ENCODE data around the gene PRXL2B.
"Not testable (repeated sequence)": the region's sequence is repeated elsewhere in the genome, so short reads cannot be mapped to it uniquely, and the experiment has no call there.

Gene PRXL2B

GRCh38 chr1:2550309-2550861 lies 36.2 kb upstream of the PRXL2B start:
- DNase-seq (ENCODE audit: low read depth), result not testable (repeated sequence)

- DNase-seq (ENCODE audit: low read depth), result not testable (repeated sequence)
Observed at GRCh38 chr1:2551544-2551943, 35.0 kb upstream of the PRXL2B start.

GRCh38 chr1:2552189-2552588 lies 34.4 kb upstream of the PRXL2B start:
- no peak for DNase-seq (ENCODE audit: low read depth)

- not testable (repeated sequence) for DNase-seq (ENCODE audit: low read depth)
Observed at GRCh38 chr1:2553076-2553475, 33.5 kb upstream of the PRXL2B start.

- DNase-seq (ENCODE audit: low read depth), result no peak
Observed at GRCh38 chr1:2553871-2554620, 32.5 kb upstream of the PRXL2B start.

- DNase-seq (ENCODE audit: low read depth), result no peak
Observed at GRCh38 chr1:2554621-2555387, 31.8 kb upstream of the PRXL2B start.

DNA sequence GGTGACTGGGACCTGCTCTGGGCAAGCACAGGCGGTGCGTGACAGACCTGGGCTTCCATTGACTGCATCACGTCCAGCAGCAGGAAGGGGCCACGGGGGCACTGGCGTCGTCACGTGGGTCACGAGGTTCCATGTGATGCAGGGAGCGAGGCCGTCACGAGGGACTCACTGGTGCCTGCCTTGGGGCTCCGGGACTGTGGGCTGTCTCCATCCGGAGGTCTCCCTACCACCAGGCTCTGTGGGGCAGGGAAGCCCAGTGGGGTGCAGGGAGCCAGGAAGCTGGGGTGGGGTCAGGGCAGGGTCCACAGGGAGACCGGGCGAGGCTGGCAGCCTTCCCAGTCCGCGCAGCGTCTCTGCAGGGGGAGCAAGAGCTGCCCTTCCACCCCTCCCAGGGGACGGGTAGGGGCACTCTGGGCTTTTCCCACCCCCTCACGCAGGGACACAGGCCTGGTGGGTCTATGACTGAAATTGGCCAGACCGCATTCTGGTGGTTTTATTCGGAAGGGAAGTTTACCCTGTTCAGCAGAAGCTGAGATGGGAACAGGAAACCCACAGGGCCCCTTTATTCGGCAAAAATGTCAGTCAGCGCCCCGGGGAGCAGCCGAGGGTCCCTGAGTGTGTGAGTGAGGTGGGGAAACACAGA lies 30.8 kb upstream of the PRXL2B start:
- no peak for DNase-seq (ENCODE audit: low read depth)

DNA sequence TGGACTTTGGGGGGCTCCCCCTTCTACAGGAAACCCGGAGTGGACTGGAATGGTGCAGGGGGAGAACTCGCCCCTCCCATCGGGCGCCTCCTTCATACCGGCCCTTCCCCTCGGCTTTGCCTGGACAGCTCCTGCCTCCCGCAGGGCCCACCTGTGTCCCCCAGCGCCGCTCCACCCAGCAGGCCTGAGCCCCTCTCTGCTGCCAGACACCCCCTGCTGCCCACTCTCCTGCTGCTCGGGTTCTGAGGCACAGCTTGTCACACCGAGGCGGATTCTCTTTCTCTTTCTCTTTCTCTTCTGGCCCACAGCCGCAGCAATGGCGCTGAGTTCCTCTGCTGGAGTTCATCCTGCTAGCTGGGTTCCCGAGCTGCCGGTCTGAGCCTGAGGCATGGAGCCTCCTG lies 30.3 kb upstream of the PRXL2B start, which contains the start of gene TNFRSF14:
TNFRSF14 (plus strand) TSS at position 95 of the 401 bp plus-strand sequence; CDS start at position 389, 294 bp downstream.
- DNase-seq (ENCODE audit: low read depth), result no peak

DNA sequence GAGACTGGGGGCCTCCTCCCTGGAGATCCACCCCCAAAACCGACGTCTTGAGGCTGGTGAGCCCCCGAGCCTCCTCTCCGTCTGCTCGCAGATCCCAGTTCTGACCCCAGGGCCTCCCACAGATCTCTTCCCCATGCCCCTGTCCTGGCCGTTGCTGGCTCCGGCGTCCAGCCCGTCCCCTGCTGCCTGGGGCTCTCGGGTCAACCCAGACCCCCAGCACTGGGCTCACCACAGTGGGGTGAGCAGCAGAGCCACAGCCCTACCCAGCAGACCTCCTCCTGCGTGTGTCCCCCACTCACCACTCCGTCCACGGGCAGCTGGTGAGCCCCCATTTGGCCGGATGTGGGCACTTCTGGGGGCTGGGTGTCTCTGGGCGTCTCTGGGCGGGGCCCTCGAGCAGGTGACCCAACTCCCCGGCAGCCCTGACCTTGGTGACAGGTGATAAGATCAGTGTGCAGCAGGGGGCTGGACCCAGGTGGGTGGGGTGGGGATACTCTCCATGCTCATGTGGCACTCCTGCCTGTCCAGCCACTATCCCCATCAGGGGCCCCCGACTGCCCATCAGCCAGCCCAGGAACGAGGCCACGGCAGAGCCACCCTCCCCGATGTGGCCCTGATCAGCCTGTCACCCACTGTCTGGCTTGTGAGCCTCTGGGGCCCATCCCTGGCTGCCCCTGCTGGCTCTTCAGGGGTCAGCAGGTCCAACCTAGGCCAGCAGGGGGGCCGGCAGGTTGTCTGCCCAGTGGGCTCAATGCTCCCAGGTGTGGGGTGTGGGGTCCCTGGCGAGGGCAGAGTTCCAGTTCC lies 29.7 kb upstream of the PRXL2B start:
- DNase-seq (ENCODE audit: low read depth), result no peak

DNA sequence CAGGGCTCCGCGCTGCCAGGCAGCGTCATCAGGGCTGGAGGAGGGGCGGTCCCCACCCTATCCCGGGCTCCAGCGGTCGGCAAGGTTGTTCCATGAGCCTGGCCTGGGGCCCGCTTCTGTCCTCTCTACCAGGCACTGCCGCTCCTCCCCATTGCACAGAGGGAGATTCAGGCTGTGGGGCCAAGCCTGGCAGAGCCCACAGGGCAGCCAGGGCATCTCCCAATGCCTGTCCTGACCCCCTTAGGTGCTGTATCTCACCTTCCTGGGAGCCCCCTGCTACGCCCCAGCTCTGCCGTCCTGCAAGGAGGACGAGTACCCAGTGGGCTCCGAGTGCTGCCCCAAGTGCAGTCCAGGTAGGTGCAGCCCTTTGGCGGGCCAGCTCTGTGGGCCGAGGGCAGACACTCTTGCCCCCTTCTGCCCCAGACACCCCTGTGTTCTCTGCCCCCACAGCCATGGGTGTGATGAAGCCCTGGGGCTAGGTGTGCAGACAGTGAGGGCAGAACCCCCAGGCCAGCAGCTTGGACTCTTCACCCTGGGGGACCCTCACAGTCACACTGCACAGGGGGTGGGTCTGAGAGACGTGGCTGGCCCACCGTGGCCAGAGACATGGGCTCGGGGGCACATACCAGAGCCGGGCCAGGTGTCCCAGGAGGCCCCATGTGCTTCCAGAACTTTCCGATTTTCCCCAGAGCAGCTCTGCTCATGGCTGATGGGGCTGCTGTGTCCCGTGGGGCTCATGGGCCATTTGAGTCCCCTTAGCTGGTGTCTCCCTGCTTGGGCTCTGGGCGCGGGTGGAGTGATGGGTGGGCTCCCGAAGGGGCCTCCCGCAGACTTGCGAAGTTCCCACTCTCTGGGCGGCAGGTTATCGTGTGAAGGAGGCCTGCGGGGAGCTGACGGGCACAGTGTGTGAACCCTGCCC lies 28.8 kb upstream of the PRXL2B start:
- no peak for DNase-seq (ENCODE audit: low read depth)

GRCh38 chr1:2558420-2558819 lies 28.2 kb upstream of the PRXL2B start:
- DNase-seq (ENCODE audit: low read depth), result no peak

DNA sequence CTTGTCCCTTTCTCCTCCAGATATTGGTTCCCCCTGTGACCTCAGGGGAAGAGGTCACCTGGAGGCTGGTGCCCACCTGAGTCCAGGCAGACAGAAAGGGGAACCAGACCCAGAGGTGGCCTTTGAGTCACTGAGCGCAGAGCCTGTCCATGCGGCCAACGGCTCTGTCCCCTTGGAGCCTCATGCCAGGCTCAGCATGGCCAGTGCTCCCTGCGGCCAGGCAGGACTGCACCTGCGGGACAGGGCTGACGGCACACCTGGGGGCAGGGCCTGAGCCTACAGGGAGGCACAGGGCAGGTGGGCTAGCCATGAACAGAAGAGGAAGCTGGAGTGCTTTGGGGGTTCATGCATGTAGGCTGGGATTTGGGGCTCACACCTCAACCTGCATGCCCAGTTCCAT lies 27.7 kb upstream of the PRXL2B start:
- no peak for DNase-seq (ENCODE audit: low read depth)

GRCh38 chr1:2559509-2560298 lies 26.9 kb upstream of the PRXL2B start:
- no peak for DNase-seq (ENCODE audit: low read depth)

DNA sequence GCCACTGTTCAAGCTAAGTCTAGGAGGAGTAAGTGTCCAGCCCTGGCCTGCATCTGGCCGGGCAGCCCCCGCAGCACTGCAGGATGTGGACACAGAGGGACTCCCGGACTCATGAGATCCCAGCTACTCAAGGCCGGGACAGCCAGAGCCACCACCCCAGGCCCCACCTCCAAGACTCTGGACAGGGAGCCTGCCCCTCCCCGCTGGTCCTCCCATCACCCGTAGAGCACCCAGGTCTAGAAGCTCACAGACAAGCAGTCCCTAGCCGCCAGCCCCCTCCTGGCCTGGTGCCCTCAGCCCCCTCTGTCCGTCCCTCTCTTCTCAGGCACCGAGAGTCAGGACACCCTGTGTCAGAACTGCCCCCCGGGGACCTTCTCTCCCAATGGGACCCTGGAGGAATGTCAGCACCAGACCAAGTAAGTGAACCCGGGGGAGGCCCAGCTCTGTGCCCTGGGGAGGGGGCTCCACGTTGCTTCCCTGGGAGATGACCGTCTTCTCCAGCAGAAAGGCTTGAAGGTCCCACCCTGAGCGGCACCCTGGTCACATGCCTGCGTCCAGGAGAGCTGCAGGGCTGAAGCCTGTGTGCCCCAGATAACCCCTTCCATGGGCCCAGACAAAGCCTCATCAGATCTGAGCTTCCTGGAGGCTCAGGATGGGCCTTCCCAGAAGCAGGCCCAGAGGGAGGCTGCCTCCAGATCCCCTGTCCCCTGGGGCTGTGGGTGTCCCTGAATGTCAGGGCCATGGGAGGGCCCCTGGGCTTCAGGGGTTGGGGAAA lies 26.1 kb upstream of the PRXL2B start:
- no peak for DNase-seq (ENCODE audit: low read depth)

GRCh38 chr1:2561446-2561845 lies 25.1 kb upstream of the PRXL2B start:
- DNase-seq (ENCODE audit: low read depth), result no peak

GRCh38 chr1:2561898-2562895 lies 24.4 kb upstream of the PRXL2B start:
- DNase-seq (ENCODE audit: low read depth), result no peak

- DNase-seq (ENCODE audit: low read depth), result no peak
Observed at GRCh38 chr1:2563205-2563604, 23.4 kb upstream of the PRXL2B start.

All from HS-27A (cell line).